Islet precursor cell (in vitro differentiated cells): ENCODE results near the gene ACOT13.
"Not testable (repeated sequence)": the region's sequence is repeated elsewhere in the genome, so short reads cannot be mapped to it uniquely, and the experiment has no call there.

Source experiments
- DNase-seq: peaks from one replicate; pipeline ENCODE4 v3.0.0-alpha.2; 2018

ACOT13 gene

DNA sequence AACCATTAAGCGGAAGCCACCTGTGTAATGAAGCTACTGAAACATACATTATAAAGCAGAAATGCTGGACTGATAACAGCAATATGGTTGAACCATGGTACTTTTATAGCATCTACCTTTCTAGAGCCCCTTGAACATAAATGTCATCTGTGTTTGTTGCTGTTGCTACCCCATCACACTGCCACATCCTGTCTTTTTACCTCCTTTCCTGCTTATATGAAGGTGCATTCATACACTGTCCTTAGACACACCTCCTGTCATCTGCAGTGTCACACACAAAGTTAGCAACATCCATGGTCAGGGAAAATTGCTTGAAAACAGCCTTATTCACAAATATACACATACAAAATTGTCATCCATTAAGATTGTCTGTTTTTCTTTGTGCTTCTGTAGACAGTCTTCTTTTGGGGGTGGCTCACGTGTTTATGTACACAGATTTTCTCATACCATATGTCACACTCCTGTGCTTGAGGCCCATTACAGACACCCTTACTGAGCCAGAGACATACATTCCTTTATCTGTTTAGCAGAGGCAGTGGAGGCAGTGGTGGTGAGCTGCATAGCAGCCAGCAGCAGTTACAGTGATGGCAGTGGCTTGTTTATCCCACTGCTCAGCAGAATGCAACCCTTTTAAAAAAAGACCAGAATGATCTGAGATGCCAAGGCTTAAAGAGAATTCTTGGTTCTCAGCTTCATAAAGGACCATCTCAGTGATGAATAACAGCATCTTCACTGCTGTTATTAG, 26.1 kb downstream of the ACOT13 start:
- DNase-seq = no peak

DNA sequence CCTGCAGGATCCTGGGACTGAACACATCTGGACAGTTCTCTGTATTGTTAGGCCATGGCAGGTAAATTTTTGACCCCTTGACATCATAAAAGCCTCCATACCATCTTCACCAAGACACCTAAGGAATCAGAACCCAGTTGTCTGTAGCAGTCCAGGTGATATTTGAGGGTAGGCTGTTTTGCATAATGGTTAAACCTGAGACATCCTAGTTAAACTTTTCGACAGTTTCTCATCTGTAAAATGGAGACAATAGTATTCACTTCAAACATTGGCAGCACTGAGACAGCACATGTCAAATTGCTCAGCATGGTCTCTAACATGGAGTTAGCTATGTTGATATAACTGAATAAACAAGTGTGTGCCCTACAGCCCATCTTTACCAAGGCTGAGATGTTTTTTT, 27.3 kb downstream of the ACOT13 start:
- no peak for DNase-seq

DNA sequence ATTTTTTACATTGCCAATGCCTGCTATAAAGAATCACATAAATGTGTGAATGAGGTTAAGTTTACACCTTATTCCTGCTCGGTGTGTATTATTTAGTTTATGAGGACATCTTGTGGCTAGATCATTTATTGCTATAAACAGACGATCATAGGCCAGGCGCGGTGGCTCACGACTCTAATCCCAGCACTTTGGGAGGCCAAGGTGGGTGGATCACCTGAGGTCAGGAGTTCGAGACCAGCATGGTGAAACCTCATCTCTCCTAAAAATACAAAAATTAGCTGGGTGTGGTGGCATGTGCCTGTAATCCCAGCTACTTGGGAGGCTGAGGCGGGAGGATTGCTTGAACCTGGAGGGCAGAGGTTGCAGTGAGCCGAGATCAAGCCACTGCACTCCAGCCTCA, 28.8 kb downstream of the ACOT13 start:
- not testable (repeated sequence) for DNase-seq

GRCh38 chr6:24696097-24696496, 29.2 kb downstream of the ACOT13 start:
- no peak for DNase-seq

DNA sequence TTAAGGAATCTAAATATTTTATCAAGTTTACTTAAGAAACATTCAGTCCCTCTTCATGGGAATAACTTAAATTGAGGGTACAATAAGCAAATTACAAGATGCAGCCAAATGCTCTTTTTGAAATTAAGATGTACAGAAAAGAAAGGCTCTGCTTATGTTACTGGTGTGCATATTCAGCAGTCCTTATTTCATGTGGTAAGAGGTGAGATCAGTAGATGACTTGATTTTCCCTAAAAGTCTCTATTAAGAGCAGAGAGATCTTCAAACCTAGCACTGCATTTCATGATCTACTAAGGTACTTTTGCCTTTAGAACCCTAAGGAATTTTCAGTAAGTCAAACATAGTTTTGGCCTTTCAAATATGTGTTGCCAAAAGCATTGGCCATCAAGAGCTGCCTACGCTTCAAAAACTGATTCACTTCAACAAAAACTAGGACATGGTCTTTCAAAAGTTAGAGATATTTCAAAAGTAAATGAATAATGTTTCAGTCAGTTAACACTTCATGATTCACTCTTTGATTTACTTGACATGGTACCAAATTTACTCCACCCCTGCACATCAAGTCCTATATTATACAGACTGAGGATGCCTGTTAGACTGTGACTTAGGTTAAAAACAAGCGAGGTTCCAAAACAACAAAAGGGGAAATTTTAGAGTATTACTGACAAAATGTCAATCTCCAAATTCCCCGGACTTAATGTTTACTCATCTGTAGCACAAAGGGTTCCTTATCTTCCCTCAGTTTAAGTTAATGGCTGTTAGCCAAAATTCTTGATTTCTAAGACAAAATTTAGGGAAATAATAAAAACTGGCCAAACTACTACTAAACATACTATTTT, 32.9 kb downstream of the ACOT13 start:
- DNase-seq = no peak

DNA sequence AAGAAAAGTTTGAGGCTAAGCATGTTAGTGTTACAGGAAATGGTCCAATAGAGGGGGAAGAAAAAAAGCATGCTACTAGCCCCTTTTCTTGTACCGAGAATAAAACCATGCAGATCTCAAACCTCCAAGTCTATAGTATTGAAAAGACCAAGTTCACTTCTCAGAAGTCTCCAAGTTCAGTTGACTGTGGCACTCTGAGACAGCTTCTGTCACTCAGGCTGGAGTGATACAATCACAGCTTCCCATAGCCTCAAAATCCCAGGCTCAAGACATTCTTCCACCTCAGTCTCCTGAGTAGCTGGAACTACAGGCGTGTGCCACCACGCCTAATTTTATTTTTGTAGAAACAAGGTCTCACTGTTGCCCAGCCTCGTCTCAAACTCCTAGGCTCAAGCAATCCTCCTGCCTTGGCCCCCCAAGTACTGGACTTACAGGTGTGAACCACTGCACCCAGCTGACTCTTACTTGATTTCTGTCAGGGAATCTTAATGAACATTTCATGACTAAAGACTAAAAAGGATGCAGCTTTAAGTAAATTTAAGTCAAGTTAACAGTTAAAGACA, 35.9 kb downstream of the ACOT13 start:
- DNase-seq = no peak

DNA sequence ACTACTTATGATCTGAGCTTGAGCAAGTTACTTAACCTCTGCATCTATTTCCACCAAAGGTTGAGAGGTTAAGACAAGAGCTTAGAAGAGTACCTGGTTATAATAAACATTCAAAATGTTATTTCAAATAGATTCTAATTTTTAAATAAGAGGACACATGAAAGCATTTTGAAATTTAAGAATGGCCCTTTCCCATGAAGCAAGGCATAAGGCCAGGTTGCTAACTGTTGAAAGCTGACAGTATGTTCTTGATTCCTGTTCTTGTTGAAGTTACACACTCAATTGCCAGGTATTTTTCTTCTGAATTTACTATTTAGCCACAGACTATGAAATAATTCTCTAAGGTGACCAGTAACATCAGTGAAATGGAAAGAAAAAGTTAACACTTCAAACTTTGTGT, 37.6 kb downstream of the ACOT13 start:
- no peak for DNase-seq

GRCh38 chr6:24708612-24709011, 41.7 kb downstream of the ACOT13 start:
- DNase-seq = no peak

- no peak for DNase-seq
These were observed 42.3 kb downstream of the ACOT13 start for GRCh38 chr6:24709014-24709711.

DNA sequence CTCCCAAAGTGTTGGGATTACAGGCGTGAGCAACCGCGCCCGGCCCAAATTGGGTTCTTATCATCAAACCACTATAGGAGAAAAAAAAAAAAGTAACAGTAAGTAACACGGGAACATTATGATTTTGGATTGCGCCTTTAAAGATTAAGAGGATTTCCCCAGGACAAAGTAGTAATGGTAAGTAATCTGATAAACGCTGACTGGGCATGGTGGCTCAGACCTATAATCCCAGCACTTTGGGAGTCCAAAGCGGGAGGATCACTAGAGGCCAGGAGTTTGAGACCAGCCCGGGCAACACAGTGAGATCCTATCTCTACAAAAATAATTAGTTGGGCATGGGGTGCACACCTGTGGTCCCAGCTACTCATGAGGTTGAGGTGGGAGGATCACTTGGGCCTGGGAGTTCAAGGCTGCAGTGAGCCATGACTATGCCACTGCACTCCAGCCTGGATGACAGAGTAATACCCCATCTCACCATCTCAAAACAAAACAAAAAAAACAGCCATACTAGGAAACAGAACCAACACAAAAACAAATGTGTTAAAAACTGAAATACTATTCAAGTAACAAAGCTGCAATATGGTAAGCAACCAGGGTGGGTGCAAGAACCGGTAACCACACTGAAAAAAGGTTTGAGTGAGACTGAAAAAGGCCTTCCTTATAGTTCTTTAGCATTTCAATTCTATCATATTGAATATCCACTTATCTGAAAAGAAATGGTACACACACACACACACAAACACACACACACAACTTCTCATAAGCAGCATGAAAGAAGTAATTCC, 43.8 kb downstream of the ACOT13 start:
- no peak for DNase-seq

DNA sequence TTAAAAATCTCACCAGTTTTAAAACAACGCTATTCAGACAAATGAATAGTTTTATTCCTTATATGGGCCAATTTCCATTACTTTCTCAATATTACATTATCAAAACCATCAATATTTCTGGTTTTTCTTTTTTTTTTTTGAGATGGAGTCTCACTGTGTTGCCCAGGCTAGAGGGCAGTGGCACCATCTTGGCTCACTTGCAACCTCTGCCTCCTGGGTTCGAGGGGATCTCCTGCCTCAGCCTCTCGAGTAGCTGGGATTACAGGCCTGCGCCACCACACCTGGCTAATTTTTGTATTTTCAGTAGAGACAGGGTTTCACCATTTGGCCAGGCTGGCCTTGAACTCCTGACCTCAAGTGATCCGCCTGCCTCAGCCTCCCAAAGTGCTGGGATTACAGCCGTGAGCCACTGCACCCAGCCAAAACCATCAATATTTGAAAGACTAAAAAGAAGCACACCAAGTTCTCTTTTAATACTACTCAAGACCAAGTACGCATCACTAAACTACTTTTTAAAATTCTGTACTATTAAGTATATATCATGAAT, 49.8 kb downstream of the ACOT13 start:
- not testable (repeated sequence) for DNase-seq

DNA sequence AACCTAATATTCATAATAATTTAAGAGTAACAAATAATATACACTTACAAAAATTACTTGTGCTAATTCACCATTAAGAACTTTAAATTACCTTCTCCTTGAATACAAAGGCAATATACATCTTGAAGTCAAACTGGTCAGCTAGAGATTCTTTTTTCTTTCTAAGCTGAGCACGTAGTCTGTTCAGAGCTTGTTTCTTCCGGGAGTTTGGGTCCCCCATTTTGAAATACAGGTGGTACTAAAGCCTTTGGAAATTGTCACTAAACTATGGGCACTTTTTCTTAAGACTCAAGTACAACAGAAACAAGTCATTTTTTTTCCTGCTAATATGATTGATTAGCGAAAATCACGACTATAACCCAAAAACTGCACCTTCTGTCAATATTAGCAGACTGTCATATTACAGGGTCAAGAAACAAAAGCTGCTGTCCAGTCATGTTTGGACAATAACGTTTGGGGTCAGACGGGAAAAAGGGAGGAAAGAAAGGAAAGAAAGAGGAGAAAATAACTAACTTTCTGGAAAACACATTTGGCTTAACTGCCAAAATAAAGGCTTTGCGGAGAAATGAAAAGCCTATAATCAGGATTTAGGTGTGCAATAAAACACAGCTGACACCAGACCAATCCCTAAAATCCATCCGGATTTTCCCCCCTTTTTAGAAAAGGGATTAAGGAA, 51.7 kb downstream of the ACOT13 start:
- no peak for DNase-seq

GRCh38 chr6:24719125-24719971, 52.5 kb downstream of the ACOT13 start, which contains the start of gene C6orf62:
C6orf62 (minus strand) TSS chr6:24719154; CDS start chr6:24718668, 486 bp downstream.
- DNase-seq = peak; percentile 55

DNA sequence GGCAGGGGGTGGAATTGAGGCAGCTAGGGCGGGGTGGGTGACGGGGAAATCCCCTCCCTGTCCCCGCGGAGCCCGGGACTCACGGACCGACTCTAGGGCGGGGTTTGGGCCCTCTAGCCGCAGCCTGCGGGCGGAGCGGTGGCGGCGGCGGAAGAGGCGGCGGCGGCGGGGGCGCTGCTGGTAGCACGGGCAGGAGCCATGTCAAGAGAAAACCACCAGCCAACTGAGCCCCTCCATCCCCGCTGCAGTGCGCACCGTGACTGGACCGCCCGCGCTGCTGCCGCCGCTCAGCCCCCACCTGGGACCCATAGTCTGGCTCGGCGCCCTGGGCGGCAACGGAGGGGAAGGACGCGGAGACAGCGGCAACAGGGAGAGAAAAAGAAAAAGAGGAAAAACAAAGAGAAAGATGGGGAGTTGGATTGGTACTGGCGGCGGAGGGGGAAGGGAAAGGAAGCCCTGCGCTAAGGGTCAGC, 53.3 kb downstream of the ACOT13 start:
- peak; percentile 60 for DNase-seq

DNA sequence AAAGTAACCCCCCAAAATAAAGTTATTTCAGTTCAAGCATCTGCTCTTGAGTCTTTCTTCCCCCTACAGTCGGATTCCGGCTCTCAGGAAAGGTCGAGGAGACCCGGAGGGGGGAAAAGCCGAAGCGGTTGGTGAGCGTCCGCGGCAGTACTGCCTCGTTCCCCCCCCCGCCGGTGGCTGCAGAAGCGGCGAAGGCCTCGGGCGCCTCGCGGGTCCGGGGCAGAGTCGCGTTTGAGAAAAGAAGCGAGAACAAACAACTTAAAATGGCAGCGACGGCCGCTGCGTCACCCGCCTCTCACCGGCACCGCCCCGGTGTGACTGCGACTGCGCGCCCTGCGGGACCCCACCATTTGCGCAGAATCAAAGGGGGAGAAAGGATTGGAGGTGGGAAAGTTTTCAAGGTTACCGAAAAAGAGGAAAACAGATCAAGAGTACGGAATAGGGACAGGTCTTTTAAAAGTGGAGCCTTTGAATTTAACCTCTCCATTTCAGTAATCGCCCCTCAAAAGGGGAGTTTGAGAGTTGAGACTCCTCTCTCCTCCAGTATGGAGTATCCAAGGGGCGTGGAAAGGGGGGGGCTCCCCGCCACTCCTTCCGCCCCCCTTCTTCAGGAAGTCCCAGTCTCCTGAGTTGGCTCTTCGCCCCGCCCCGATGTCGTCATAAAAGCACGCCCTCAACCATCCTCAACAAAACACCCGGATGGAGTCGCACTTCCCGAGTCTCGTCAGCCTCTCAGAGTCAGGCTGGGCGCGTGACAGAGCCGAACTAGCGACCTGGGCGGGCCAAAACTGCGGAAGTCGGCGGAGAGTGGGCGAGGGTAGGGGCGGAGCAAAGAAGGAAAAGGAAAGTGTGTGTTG, 54.0 kb downstream of the ACOT13 start:
- DNase-seq = peak; percentile 100

DNA sequence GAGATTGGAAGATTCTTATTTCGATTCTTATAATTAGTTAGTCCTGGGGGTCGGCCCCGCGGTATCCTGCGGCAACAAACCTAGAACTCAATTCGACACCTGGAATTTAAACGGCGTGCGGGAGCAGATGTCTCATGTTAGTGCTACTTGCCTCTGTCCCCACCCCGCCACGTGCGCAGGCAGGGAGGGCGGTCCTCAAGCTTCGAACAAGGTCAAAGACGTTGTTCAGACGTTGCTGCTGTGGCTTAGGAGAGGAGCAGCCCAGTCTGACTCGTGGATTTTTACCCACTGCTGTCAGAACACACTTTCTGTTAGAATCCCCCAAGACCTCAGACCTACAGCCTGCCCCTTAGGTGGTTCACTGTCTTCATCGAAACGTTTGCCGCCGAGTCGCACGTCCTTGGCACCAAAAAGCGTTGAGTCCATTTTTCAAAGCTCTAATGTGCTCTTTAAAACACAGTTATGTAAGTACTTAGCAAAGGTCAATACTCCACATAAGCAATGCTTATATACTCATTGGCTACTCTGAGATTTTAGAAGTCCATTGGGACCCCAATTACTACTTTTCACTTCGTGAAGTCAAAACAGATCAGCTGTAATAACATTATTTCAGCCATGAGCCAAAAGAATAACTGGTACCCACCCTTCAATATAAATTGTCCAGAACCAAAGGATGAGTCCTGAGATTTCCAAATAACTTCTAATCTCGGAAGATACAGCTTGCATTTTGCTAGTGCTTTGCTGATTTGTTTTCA, 54.8 kb downstream of the ACOT13 start:
- no peak for DNase-seq

DNA sequence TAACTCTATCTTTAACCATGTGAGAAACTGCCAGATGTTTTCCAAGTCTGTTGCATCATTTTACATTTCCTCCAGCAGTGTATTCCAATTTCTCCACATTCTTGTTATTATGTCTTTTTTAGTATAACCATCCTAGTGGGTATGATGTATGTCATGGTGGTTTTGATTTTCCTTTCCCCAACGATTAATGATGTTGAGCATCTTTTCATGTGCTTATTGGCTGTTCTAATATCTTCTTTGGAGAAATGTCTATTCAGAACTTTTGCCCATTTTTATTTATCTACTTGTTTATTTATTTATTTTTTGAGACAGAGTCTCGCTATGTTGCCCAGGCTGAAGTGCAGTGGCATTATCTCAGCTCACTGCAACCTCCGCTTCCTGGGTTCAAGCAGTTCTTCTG, 56.4 kb downstream of the ACOT13 start:
- no peak for DNase-seq

DNA sequence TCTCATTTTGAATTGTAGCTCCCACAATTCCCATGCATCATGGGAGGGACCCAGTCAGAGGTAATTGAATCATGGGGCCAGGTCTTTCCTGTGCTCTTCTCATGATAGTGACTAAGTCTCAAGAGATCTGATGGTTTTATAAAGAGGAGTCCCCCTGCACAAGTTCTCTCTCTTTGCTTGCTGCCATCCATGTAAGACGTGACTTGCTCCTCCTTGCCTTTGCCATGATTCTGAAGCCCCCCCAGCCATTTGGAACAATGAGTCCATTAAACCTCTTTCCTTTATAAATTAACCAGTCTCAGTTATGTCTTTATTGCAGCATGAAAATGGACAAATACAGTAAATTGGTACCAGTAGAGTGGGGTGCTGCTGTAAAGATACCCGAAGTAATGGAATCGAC, 63.8 kb downstream of the ACOT13 start:
- not testable (repeated sequence) for DNase-seq
